NB4 (cell line): ENCODE measurements around the gene SDR42E1.

Experiments used
- CTCF ChIP-seq: IDR thresholded peaks from one replicate; pipeline ENCODE4 v1.5.1; 2012; ENCODE audit warnings: low read depth, low read length
- MAX ChIP-seq: IDR thresholded peaks from 2 replicates; pipeline ENCODE4 v1.6.1; 2011; ENCODE audit warnings: low read depth, low read length
- MYC ChIP-seq: IDR thresholded peaks from 2 replicates; pipeline ENCODE4 v1.6.1; 2011; ENCODE audit warnings: low read depth, low read length
- POLR2A ChIP-seq: IDR thresholded peaks from 2 replicates; pipeline ENCODE4 v1.6.1; 2011; ENCODE audit warnings: mild to moderate bottlenecking; ENCODE audit not compliant: insufficient read length; ENCODE audit errors: extremely low read depth

GRCh38 chr16:82043680-82044584 lies 32.7 kb upstream of the SDR42E1 start:
- TF ChIP-seq POLR2A (no peak), MYC (no peak), CTCF (no peak), MAX (no peak)
